ENCODE results near the gene TRABD2B.

Gene TRABD2B

DNA sequence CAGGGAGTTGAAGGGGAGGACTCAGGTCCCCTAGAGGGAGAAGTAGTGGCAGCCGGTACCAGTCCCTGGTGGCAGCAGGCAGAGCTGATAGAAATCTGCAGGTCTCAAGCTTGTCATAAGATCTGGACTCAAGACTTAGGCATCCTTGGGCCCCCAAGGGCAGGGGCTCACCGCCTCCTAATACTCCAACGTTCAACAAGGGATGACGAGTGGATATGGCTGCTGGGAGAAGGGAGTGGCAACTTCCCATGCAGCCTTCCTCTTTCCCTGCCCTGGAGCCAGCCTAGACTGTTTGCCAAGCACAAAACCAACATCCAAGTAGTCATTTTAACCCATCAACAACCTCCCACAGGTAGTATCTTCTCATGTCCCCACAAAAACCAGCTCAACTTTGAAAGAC lies 6.9 kb downstream of the TRABD2B start:
- Mint-ChIP-seq H3K4me1 (ENCODE audit: low read depth) (no peaks in the 10 kb centered on the region), H3K27me3 (peaks cover 58% of the 10 kb centered on the region), H3K9me3 (no peaks in the 10 kb centered on the region), H3K27ac (no peak overlapping the region), H3K36me3 (ENCODE audit: low read depth) (no peaks in the 10 kb centered on the region), H3K4me3 (no peak overlapping the region)

DNA sequence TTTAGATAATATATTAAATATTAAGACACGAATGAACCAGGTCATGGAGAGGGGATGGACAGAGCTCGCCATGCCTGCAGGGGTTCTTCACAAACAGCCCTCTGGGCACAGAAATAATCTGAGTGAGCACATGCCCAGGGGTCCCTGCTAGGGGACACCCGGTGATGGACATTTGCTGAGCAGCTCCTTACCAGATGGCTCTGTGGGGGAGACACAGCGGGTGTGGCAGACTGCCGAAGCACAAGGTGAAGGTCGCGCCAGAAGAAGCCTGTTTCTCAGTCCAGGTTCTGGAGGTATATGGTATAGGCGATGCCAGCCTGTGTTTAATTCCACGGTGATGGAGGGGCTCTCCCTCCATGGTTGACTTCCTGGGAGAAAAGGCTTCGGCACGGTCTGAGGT lies 9.6 kb downstream of the TRABD2B start:
- Mint-ChIP-seq H3K27me3 (peaks cover 60% of the 10 kb centered on the region), H3K36me3 (ENCODE audit: low read depth) (no peaks in the 10 kb centered on the region), H3K4me3 (no peak overlapping the region), H3K9me3 (no peaks in the 10 kb centered on the region), H3K4me1 (ENCODE audit: low read depth) (no peaks in the 10 kb centered on the region), H3K27ac (no peak overlapping the region)

DNA sequence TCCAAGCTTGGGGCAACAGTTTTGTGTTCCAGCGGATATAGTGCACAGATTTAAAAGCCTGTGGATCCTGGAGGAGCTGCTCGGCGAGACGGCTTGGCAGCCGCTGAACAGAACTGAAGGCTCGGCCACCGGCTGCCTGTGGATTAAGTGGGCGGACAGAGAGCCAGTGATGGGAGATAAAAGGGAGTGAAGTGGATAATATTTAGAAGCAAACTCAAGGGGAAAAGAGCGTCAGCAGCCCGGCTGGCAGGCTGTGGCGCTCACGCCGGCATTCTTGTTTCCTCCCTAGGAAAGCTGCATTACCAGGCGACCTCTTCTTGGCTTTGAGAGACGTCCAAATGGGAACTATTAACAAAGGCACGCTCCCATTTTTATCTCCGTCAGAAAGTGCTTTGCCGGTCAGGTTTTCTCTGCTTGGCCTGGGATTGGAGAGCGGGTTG lies 10.4 kb downstream of the TRABD2B start:
- Mint-ChIP-seq H3K27me3 (peaks cover 63% of the 10 kb centered on the region), H3K4me3 (no peak overlapping the region), H3K9me3 (no peaks in the 10 kb centered on the region), H3K4me1 (ENCODE audit: low read depth) (no peaks in the 10 kb centered on the region), H3K27ac (no peak overlapping the region), H3K36me3 (ENCODE audit: low read depth) (no peaks in the 10 kb centered on the region)

DNA sequence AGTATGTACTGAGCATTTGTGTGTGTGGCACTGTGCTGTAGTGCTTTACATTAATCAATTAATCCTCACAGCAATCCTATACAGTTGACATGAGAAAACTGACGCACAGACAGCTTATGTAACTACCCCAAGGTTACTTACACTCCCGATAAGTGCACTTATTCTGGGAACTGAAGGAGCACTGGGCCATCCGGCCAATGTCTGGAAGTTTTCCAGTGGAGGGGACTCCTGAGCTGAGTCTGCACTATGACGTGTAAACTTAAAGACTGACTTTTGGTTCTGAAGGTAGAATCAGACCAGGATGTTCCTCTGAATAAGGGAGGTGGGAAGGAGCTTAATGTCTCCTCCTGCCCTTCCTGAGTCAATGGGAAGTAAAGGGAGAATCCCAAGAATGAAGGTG lies 12.2 kb downstream of the TRABD2B start:
- no peaks in the 10 kb centered on the region for H3K36me3 Mint-ChIP-seq (ENCODE audit: low read depth)
- no peak overlapping the region for H3K4me3 Mint-ChIP-seq
- no peaks in the 10 kb centered on the region for H3K9me3 Mint-ChIP-seq
- H3K27me3 Mint-ChIP-seq: peaks cover 64% of the 10 kb centered on the region
- no peak overlapping the region for H3K27ac Mint-ChIP-seq
- H3K4me1 Mint-ChIP-seq (ENCODE audit: low read depth): no peaks in the 10 kb centered on the region

DNA sequence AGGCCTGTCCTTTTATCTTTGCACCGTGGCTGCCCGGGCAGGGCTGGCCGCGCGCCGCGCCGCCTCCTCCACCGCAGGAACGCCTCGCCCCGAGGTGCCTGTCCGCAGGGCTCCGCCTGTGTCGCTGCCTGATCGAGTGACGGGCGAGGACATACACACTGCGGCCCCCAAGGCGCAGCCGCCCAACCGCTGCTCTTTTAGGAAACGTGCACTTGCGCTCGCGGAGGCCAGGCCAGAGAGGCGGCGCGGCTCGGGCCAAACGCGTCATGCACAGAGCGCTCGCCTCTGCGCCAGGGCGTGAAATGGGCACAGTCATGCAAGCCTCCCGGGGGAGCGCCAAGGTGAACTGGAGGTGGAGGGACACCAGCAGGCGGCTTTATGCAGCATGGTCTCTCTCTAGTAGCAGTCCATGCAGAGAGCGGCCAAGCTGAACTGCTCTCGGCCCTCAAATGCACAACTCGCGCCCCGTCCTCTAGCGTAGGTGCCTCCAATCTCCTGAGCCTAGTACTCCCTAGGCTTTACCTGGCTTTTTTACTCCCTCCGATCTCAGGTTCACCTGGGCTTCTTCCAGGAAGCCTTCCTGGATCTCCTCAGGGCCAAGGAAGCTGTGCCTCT lies 12.9 kb downstream of the TRABD2B start:
- no peaks in the 10 kb centered on the region for H3K36me3 Mint-ChIP-seq (ENCODE audit: low read depth)
- no peaks in the 10 kb centered on the region for H3K4me1 Mint-ChIP-seq (ENCODE audit: low read depth)
- H3K27me3 Mint-ChIP-seq: peaks cover 62% of the 10 kb centered on the region
- no peaks in the 10 kb centered on the region for H3K9me3 Mint-ChIP-seq
- no peak overlapping the region for H3K27ac Mint-ChIP-seq
- no peak overlapping the region for H3K4me3 Mint-ChIP-seq

DNA sequence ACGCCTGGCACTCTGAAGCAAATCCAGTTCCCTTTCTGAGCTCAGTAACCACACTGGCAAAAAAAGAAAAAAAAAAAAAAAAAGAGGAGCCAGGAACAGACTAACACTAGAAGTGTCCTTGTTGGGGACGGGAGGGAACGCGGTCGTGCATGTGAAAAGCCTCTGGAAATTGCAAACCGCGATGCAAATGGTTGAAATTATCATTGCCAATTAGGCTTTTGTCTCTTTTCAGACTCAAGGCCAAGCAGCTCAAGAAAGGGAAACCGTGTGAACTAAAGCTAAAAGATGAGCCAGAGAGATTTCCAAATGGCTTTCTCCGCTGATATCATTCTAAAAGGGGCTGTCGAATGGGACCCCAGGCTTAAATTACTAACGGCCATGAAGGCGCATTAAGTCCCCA lies 13.5 kb downstream of the TRABD2B start:
- peaks cover 61% of the 10 kb centered on the region for H3K27me3 Mint-ChIP-seq
- H3K27ac Mint-ChIP-seq: no peak overlapping the region
- H3K36me3 Mint-ChIP-seq (ENCODE audit: low read depth): no peaks in the 10 kb centered on the region

DNA sequence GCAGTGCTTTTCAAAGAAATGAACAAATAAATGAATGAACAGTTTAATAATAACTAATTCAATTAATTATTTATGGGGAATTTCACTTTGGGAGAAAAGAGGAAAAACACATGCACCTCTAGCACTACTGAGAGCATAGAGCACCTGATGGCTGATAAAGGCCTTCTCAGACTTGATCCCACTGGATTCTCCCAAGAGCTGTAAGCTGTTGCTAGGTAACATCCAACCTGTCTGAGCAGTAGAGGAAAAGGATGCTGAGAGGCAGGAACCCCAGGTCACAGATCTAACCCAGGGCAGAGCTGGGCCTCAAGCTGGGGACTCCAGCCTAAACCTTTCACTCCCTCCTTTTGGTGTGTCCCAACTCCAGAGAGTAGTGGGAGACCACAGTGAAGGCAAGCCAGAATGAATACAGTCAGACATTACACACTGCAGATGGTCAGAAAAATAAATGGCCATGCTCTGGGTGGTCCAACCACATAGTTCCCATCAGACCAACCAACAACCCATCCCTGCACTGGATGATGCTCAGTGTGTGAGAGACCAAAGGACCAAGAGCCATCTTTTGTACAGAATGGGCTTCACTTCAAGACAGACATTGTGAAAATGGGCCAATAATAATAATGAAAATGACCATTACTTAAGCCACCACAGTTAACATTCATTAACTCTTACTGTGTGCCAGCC lies 15.4 kb downstream of the TRABD2B start:
- Mint-ChIP-seq H3K4me3 (no peak overlapping the region), H3K4me1 (ENCODE audit: low read depth) (no peaks in the 10 kb centered on the region), H3K27ac (no peak overlapping the region), H3K27me3 (peaks cover 52% of the 10 kb centered on the region), H3K9me3 (no peaks in the 10 kb centered on the region), H3K36me3 (ENCODE audit: low read depth) (no peaks in the 10 kb centered on the region)

More for the DNA sequence above, 13.5 kb downstream of the TRABD2B start:
- H3K9me3 Mint-ChIP-seq: no peaks in the 10 kb centered on the region
- H3K4me3 Mint-ChIP-seq: no peak overlapping the region
- no peaks in the 10 kb centered on the region for H3K4me1 Mint-ChIP-seq (ENCODE audit: low read depth)

DNA sequence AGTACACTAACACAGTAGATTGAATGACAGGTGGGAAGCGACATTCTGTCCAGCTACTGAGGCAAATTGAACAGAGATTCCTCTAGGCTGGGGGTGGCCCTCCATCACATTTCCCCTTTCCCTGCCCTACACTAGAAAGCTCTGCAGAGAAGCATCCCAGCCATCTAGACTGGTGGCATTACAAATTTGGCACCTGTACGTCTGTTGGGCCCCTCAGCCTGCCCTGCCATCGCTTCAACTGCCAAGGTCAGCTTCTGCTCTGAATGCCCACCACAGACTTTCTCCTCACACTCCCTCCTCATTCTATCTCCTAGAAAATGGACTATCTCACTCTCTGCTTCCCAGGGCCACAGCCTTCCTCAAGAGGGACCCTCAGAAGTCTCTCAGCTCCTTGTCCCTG lies 16.7 kb downstream of the TRABD2B start:
- Mint-ChIP-seq H3K4me3 (no peak overlapping the region), H3K4me1 (ENCODE audit: low read depth) (no peaks in the 10 kb centered on the region), H3K36me3 (ENCODE audit: low read depth) (no peaks in the 10 kb centered on the region), H3K27me3 (peaks cover 43% of the 10 kb centered on the region), H3K9me3 (no peaks in the 10 kb centered on the region), H3K27ac (no peak overlapping the region)

DNA sequence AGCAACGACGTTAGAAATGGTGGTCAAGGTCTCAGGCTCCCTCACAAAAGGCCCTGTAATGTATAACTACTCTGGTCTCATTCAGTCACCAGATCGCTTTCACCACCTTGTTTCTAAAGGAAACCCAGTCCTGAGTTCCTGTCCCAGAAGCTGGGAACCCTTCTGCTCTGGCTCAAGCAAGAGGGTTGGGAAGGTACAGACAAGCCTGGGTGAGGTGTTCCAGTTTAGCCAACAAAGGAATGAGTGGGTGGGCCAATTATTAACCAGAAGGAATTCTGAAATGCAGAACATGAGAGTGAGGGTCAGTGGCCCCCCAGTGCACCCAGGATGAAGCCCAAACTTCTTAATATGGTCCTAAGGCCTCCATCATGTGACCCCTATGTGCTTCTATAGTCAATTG lies 17.5 kb downstream of the TRABD2B start:
- no peak overlapping the region for H3K27ac Mint-ChIP-seq
- H3K9me3 Mint-ChIP-seq: no peaks in the 10 kb centered on the region
- no peaks in the 10 kb centered on the region for H3K36me3 Mint-ChIP-seq (ENCODE audit: low read depth)
- H3K4me1 Mint-ChIP-seq (ENCODE audit: low read depth): no peaks in the 10 kb centered on the region
- H3K27me3 Mint-ChIP-seq: peaks cover 37% of the 10 kb centered on the region
- no peak overlapping the region for H3K4me3 Mint-ChIP-seq

DNA sequence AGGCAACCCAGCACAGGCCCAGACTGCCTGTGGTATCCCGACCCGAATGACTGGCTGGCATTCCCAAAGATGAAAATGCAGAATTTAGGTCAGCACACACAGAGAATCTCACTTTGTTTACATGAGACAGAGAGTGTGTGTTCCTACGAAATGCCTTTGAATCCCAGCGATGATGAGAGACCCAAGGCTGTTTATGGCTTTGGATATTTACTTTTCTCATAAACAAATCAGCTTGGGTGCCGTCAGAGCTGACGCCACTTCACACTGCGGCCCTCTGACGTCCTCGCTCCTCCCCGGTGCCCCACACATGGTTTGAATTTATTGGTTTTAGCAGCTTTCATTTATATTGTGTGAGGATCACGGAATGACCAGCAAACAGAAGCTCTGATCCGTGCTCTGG lies 18.7 kb downstream of the TRABD2B start:
- Mint-ChIP-seq H3K4me1 (ENCODE audit: low read depth) (no peaks in the 10 kb centered on the region), H3K27ac (no peak overlapping the region), H3K27me3 (peaks cover 26% of the 10 kb centered on the region), H3K9me3 (no peaks in the 10 kb centered on the region), H3K4me3 (no peak overlapping the region), H3K36me3 (ENCODE audit: low read depth) (no peaks in the 10 kb centered on the region)

DNA sequence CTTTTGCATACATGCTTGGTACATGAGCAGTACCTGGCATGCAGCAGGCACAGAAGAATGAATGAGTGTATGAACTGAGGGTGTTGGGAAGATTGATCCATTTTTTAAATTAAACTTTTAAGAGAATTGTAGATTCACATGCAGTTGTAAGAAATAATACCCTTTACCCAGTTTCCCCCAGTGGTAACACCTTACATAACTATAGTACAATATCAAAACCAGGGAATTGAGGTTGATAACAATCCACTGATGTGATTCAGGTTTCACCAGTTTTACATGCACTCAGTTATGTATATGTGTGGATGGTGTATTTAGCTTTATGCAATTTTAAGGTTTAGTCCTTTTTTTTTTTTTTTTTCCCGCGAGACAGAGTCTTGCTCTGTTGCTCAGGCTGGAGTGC lies 20.5 kb downstream of the TRABD2B start:
- no peak overlapping the region for H3K27ac Mint-ChIP-seq
- H3K4me1 Mint-ChIP-seq (ENCODE audit: low read depth): no peaks in the 10 kb centered on the region
- H3K27me3 Mint-ChIP-seq: peaks cover 10% of the 10 kb centered on the region
- no peaks in the 10 kb centered on the region for H3K36me3 Mint-ChIP-seq (ENCODE audit: low read depth)
- no peaks in the 10 kb centered on the region for H3K9me3 Mint-ChIP-seq
- no peak overlapping the region for H3K4me3 Mint-ChIP-seq

DNA sequence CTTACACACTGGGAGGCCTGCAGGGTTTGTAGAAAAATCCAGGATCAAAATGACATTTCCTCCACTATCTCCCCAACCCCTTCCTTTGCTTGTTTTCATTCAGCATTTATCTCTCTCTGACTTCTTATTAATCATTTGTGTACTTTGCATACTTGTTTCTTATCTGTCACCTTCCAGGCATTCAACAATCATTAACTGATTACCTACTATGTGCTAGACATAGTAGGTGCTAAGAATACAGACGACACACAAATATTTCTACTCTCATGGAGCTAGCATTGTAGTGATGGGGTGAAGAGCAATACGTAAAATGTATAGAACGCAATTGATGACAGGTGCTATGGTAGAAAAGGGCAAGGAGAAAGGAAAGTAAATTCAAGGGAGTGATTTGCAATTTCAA lies 20.9 kb downstream of the TRABD2B start:
- H3K27me3 Mint-ChIP-seq: peaks cover 11% of the 10 kb centered on the region
- H3K4me3 Mint-ChIP-seq: no peak overlapping the region
- H3K27ac Mint-ChIP-seq: no peak overlapping the region
- H3K36me3 Mint-ChIP-seq (ENCODE audit: low read depth): no peaks in the 10 kb centered on the region
- H3K9me3 Mint-ChIP-seq: no peaks in the 10 kb centered on the region
- no peaks in the 10 kb centered on the region for H3K4me1 Mint-ChIP-seq (ENCODE audit: low read depth)

DNA sequence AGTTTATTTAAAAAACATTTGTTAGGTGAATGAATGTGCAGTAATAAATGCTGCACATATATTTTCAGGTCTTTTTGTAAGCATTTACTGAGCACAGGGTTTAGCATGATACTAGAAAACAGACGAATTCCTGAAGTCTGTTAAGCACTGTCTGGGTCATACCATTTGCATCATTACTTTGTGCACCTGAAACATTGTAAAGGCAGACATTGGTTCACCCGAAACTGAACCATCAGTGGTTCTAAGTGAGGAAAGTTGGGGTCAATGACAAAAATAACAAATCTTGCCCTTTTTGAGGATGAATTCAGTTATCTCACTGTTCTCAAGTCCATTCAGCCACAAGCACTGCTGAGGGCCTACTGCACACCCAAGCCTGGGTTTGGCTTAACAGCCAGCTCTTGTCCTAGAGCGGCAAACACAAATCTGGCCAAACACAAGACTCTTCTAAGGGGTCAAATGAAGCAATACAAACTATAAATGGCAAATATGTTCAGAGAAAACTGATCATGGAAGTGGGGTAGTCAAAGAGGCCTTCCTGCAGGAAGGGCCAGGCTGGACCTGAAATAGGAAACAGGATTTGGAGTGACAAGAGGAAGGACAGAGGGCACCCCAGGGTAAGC lies 21.8 kb downstream of the TRABD2B start:
- Mint-ChIP-seq H3K27ac (no peak overlapping the region), H3K36me3 (ENCODE audit: low read depth) (no peaks in the 10 kb centered on the region), H3K4me1 (ENCODE audit: low read depth) (no peaks in the 10 kb centered on the region), H3K4me3 (no peak overlapping the region), H3K9me3 (no peaks in the 10 kb centered on the region), H3K27me3 (peaks cover 10% of the 10 kb centered on the region)

DNA sequence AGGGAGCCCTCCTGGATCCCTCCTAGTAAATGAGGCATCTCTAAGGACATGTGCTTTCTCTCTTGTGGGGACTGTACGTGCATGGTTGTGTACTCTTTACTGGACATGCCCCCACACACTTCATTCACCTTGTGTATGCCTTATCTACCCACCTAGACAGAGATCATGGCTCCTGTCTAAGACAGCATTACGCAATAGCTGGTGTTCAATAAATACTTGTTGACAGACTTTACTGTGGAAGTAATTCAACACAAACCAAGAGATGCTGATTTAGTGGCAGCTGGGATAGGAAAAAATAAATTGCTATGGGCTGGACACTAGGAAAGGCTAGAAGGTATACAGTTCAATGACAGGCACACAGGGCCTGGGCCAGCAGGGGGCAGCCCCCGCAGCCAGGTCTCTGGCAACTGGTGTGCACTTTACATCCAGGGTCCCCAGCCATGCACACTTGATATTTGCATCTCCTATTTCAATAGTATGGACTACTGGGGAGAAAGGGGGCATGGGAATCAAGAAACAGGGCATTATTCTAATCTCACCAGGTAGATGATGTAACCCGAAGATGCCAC lies 24.2 kb downstream of the TRABD2B start:
- peaks cover 17% of the 10 kb centered on the region for H3K27me3 Mint-ChIP-seq

DNA sequence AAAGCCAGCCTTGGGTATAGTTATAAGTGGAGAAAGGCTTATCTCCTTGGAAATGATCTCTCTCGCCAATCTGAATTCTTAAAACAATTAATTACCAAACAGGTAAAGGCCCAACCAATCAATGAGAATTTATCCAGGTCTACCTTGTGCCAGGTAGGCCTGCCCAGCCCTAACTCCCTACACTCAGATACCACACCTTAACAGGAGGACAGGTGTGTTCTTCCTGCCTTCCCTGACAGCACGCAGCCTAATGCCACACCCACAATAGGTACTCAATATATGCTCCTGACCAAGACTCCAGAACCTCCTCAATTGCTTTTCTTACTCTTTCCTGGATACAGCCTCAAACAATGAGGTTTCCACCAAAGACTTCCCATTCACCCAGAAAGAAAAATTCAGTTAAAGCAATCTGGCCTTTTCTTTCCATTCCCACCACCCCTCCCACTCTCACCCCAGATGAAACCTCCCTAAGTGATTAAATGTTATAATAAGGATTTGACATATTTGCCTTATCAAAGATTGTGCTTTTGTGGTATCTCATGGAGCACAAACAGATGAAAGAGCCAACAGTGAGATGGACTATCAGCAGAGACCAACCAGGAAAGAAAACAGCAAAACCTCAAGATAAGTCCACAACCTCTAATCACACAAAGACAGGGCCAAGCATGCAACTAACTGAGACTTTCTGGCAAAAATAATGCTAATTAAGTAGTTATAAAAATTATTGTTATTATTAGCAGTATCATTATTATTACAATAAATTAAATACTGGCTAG lies 25.6 kb downstream of the TRABD2B start:
- Mint-ChIP-seq H3K27me3 (peaks cover 19% of the 10 kb centered on the region), H3K9me3 (no peaks in the 10 kb centered on the region), H3K4me1 (ENCODE audit: low read depth) (no peaks in the 10 kb centered on the region), H3K36me3 (ENCODE audit: low read depth) (no peaks in the 10 kb centered on the region), H3K27ac (no peak overlapping the region), H3K4me3 (no peak overlapping the region)

More for the DNA sequence above, 24.2 kb downstream of the TRABD2B start:
- H3K36me3 Mint-ChIP-seq (ENCODE audit: low read depth): no peaks in the 10 kb centered on the region
- no peak overlapping the region for H3K27ac Mint-ChIP-seq
- H3K4me3 Mint-ChIP-seq: no peak overlapping the region
- no peaks in the 10 kb centered on the region for H3K9me3 Mint-ChIP-seq
- no peaks in the 10 kb centered on the region for H3K4me1 Mint-ChIP-seq (ENCODE audit: low read depth)
